ENCODE measurements around the gene LYRM4. TPM values are rescaled to one million over a fixed set of nuclear protein-coding genes. Genes with fewer than 3 reads are reported as not detected.
A peak's percentile ranks its signal among the peaks of the same experiment; 100 is the strongest.

The LYRM4 gene
- total and polyA plus RNA-seq, 9 of the 15 experiments (the other 6 are each of a cell fraction or from before 2014, with no cell fraction given): 24.2 to 69.4 (median 41.8) TPM

GRCh38 chr6:5261545-5262109 is 877 bp upstream of the LYRM4 start (continued):
- TF ChIP-seq RREB1 (CRISPR knock-in tag; IDR thresholded peaks at IDR 0.05) (no peak), JUNB (CRISPR knock-in tag; conservative IDR thresholded peaks at IDR 0.05) (no peak), HDAC1 (IDR thresholded peaks at IDR 0.05) (peak; percentile 69 to 87; a peak in 3 of 4 replicates), KDM5B (IDR thresholded peaks at IDR 0.05; ENCODE audit: insufficient replicate concordance, low read depth, low read length) (peak; percentile 43), YY1 (IDR thresholded peaks at IDR 0.05; ENCODE audit: borderline replicate concordance in 1 of 3, control insufficient read depth in 1 of 3, extremely low read depth in 1 of 3, insufficient read depth in 3 of 3, insufficient read length in 1 of 3, insufficient replicate concordance in 2 of 3, low read depth in 1 of 3, low read length in 2 of 3) (no peak), ZBTB2 (IDR thresholded peaks at IDR 0.05) (no peak; the same call in 1 of the 2 replicates), MGA (IDR thresholded peaks at IDR 0.05) (no peak)

All from K562 (cell line).